HepG2 (cell line): ENCODE data around the gene B4GALT2. TPM values are rescaled to one million over a fixed set of nuclear protein-coding genes. Genes with fewer than 3 reads are reported as not detected.
A peak's percentile ranks its signal among the peaks of the same experiment; 100 is the strongest.

Experiments
- JUN ChIP-seq: sonication (generic); formaldehyde crosslinking; IDR thresholded peaks from 2 replicates; pipeline ENCODE4 v1.4.0; 2020; ENCODE audit warnings: mild to moderate bottlenecking, missing genetic modification reagents
- NCOR1 ChIP-seq: fragments of 200-600 bp; sonication (generic); IDR thresholded peaks from 2 replicates; pipeline ENCODE4 v1.7.0; 2017; ENCODE audit warnings: antibody characterized with exemption, low read length, borderline replicate concordance
- ONECUT2 ChIP-seq: sonication (generic); formaldehyde crosslinking; IDR thresholded peaks from 2 replicates; pipeline ENCODE4 v1.4.0; 2020; ENCODE audit warnings: missing genetic modification reagents
- PAX8 ChIP-seq: sonication (generic); formaldehyde crosslinking; IDR thresholded peaks from 2 replicates; pipeline ENCODE4 v1.8.0; 2022; ENCODE audit warnings: mild to moderate bottlenecking, missing genetic modification reagents, borderline replicate concordance
- RELA ChIP-seq: sonication (generic); formaldehyde crosslinking; IDR thresholded peaks from 2 replicates; pipeline ENCODE4 v1.4.0; 2020; ENCODE audit warnings: missing genetic modification reagents
- RERE ChIP-seq: IDR thresholded peaks from 2 replicates; pipeline ENCODE4 v1.6.1; 2016; ENCODE audit warnings: low read depth, missing genetic modification reagents, missing compliant biosample characterization
- RFX1 ChIP-seq: fragments of 450-650 bp; IDR thresholded peaks from 2 replicates; pipeline ENCODE4 v1.6.1; 2017
- TBL1XR1 ChIP-seq: fragments of 150-350 bp; IDR thresholded peaks from 2 replicates; pipeline ENCODE4 v1.6.1; 2014; ENCODE audit warnings: borderline replicate concordance, low read length; ENCODE audit not compliant: partially characterized antibody
- ZBTB8A ChIP-seq: sonication (generic); formaldehyde crosslinking; IDR thresholded peaks from 2 replicates; pipeline ENCODE4 v1.4.0; 2020; ENCODE audit warnings: mild to moderate bottlenecking, low read depth, missing genetic modification reagents, borderline replicate concordance
- ZSCAN30 ChIP-seq: sonication (generic); formaldehyde crosslinking; IDR thresholded peaks from 2 replicates; pipeline ENCODE4 v1.5.0; 2020; ENCODE audit warnings: mild to moderate bottlenecking, missing genetic modification reagents
- polyA plus RNA-seq, 8 experiments: library from polyadenylated mRNA; depleted of rRNA in 3 of 8; stranded (reverse) in 7 of 8; unstranded in 1 of 8; fragments of >200 nt; fragmentation: Illumina TruSeq in 4 of 8; extraction: Trizol in 4 of 8; gene quantifications; 2 replicates each; pipeline versions ENCODE4 v1.2.1 to v1.2.3, GENCODE V29; 2011 to 2016; ENCODE audit warnings: low read depth in 4 of 8, missing spikeins in 1 of 8, mixed read lengths in 1 of 8; ENCODE audit not compliant: insufficient read depth in 1 of 8
- total RNA-seq, 5 experiments: library from RNA; depleted of rRNA; stranded (reverse); fragments of >200 nt; fragmentation: Illumina TruSeq; extraction: Trizol; gene quantifications; 2 replicates each; pipeline ENCODE4 v1.2.3, GENCODE V29; 2016; ENCODE audit warnings: low read depth in 1 of 5
- TF ChIP-seq, protein P1 (sequence below): sonication (generic); formaldehyde crosslinking; IDR thresholded peaks from 2 replicates; pipeline ENCODE4 v1.9.0; 2021; ENCODE audit warnings: missing genetic modification reagents, mild to moderate bottlenecking, borderline replicate concordance
- TF ChIP-seq, protein P2 (sequence below): sonication (generic); formaldehyde crosslinking; IDR thresholded peaks from 2 replicates; pipeline ENCODE4 v1.5.0; 2020; ENCODE audit warnings: missing genetic modification reagents
- TF ChIP-seq, protein P3 (sequence below): sonication (generic); formaldehyde crosslinking; IDR thresholded peaks from 2 replicates; pipeline ENCODE4 v1.4.0; 2020; ENCODE audit warnings: missing genetic modification reagents
- TF ChIP-seq, protein P4 (sequence below): sonication (generic); formaldehyde crosslinking; conservative IDR thresholded peaks from 2 replicates; pipeline ENCODE4 v1.8.0; 2022; ENCODE audit warnings: mild to moderate bottlenecking, moderate library complexity, missing genetic modification reagents

B4GALT2 gene
- total and polyA plus RNA-seq, 2 of the 13 experiments (the other 11 are each of a cell fraction or from before 2014, with no cell fraction given): 41.9 to 78.0 TPM

- TF ChIP-seq, protein P1, sequence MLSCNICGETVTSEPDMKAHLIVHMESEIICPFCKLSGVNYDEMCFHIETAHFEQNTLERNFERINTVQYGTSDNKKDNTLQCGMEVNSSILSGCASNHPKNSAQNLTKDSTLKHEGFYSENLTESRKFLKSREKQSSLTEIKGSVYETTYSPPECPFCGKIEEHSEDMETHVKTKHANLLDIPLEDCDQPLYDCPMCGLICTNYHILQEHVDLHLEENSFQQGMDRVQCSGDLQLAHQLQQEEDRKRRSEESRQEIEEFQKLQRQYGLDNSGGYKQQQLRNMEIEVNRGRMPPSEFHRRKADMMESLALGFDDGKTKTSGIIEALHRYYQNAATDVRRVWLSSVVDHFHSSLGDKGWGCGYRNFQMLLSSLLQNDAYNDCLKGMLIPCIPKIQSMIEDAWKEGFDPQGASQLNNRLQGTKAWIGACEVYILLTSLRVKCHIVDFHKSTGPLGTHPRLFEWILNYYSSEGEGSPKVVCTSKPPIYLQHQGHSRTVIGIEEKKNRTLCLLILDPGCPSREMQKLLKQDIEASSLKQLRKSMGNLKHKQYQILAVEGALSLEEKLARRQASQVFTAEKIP (CRISPR knock-in tag): no peak
- TF ChIP-seq JUN (0 out of 2 replicates have a peak, but pooled peaks have one; percentile 42), NCOR1 (no peak), ONECUT2 (CRISPR knock-in tag) (no peak), RERE (CRISPR knock-in tag) (no peak), ZSCAN30 (CRISPR knock-in tag) (no peak), TBL1XR1 (no peak), ZBTB8A (CRISPR knock-in tag) (no peak), RFX1 (no peak), PAX8 (CRISPR knock-in tag) (no peak), RELA (no peak)
- TF ChIP-seq, protein P2, sequence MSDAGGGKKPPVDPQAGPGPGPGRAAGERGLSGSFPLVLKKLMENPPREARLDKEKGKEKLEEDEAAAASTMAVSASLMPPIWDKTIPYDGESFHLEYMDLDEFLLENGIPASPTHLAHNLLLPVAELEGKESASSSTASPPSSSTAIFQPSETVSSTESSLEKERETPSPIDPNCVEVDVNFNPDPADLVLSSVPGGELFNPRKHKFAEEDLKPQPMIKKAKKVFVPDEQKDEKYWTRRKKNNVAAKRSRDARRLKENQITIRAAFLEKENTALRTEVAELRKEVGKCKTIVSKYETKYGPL (CRISPR knock-in tag): no peak
- TF ChIP-seq, protein P3, sequence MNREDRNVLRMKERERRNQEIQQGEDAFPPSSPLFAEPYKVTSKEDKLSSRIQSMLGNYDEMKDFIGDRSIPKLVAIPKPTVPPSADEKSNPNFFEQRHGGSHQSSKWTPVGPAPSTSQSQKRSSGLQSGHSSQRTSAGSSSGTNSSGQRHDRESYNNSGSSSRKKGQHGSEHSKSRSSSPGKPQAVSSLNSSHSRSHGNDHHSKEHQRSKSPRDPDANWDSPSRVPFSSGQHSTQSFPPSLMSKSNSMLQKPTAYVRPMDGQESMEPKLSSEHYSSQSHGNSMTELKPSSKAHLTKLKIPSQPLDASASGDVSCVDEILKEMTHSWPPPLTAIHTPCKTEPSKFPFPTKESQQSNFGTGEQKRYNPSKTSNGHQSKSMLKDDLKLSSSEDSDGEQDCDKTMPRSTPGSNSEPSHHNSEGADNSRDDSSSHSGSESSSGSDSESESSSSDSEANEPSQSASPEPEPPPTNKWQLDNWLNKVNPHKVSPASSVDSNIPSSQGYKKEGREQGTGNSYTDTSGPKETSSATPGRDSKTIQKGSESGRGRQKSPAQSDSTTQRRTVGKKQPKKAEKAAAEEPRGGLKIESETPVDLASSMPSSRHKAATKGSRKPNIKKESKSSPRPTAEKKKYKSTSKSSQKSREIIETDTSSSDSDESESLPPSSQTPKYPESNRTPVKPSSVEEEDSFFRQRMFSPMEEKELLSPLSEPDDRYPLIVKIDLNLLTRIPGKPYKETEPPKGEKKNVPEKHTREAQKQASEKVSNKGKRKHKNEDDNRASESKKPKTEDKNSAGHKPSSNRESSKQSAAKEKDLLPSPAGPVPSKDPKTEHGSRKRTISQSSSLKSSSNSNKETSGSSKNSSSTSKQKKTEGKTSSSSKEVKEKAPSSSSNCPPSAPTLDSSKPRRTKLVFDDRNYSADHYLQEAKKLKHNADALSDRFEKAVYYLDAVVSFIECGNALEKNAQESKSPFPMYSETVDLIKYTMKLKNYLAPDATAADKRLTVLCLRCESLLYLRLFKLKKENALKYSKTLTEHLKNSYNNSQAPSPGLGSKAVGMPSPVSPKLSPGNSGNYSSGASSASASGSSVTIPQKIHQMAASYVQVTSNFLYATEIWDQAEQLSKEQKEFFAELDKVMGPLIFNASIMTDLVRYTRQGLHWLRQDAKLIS (CRISPR knock-in tag): no peak
- TF ChIP-seq, protein P4, sequence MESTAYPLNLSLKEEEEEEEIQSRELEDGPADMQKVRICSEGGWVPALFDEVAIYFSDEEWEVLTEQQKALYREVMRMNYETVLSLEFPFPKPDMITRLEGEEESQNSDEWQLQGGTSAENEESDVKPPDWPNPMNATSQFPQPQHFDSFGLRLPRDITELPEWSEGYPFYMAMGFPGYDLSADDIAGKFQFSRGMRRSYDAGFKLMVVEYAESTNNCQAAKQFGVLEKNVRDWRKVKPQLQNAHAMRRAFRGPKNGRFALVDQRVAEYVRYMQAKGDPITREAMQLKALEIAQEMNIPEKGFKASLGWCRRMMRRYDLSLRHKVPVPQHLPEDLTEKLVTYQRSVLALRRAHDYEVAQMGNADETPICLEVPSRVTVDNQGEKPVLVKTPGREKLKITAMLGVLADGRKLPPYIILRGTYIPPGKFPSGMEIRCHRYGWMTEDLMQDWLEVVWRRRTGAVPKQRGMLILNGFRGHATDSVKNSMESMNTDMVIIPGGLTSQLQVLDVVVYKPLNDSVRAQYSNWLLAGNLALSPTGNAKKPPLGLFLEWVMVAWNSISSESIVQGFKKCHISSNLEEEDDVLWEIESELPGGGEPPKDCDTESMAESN: no peak
Observed at GRCh38 chr1:43980255-43981134, 1.5 kb downstream of the B4GALT2 start (continued).
